GM12873 (cell line): ENCODE data around the gene RXYLT1.
A peak's percentile ranks its signal among the peaks of the same experiment; 100 is the strongest.

Experiments used
- TF ChIP-seq, protein P1 (sequence below): IDR thresholded peaks from 2 replicates; pipeline ENCODE4 v1.5.1; 2012; ENCODE audit warnings: low read depth, mild to moderate bottlenecking, moderate library complexity, low read length, control low read depth; ENCODE audit not compliant: insufficient read depth; ENCODE audit errors: missing control alignments

The RXYLT1 gene

DNA sequence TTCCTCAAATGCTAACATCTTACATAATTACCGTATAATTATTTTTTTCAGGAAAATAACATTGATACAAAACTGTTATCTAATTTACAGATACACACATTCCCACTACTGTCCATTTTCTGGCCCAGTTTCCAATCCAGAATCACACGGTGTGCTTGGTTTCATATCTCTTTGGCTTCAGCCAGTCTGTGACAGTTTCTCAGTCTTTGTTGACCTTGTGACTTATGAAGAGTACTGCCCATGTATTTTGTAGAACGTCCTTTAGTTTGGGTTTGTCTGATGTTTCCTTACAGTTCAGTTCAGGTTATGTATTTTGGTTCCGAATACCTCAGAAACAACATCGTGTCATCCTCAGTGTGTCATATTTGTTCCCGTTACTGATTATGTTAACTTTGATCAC is 16.2 kb downstream of the RXYLT1 start:
- TF ChIP-seq, protein P1, sequence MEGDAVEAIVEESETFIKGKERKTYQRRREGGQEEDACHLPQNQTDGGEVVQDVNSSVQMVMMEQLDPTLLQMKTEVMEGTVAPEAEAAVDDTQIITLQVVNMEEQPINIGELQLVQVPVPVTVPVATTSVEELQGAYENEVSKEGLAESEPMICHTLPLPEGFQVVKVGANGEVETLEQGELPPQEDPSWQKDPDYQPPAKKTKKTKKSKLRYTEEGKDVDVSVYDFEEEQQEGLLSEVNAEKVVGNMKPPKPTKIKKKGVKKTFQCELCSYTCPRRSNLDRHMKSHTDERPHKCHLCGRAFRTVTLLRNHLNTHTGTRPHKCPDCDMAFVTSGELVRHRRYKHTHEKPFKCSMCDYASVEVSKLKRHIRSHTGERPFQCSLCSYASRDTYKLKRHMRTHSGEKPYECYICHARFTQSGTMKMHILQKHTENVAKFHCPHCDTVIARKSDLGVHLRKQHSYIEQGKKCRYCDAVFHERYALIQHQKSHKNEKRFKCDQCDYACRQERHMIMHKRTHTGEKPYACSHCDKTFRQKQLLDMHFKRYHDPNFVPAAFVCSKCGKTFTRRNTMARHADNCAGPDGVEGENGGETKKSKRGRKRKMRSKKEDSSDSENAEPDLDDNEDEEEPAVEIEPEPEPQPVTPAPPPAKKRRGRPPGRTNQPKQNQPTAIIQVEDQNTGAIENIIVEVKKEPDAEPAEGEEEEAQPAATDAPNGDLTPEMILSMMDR: no peak

DNA sequence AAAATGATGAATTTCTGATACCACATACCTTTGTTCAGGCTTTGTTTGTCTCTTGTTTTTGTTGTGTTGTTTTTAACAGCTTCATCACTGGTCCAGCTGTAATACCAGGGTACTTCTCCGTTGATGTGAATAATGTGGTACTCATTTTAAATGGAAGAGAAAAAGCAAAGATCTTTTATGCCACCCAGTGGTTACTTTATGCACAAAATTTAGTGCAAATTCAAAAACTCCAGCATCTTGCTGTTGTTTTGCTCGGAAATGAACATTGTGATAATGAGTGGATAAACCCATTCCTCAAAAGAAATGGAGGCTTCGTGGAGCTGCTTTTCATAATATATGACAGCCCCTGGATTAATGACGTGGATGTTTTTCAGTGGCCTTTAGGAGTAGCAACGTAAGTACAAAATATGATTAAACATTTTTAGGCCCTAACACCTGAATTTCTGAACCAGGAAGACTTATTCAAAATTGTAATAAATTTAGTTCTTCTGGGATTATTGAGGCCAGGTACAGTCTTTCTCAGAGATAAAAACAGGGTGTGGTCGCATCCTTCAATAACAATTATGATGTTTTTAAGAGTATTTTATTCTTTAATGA is 22.4 kb downstream of the RXYLT1 start:
- TF ChIP-seq, protein P1: peak; percentile 51

DNA sequence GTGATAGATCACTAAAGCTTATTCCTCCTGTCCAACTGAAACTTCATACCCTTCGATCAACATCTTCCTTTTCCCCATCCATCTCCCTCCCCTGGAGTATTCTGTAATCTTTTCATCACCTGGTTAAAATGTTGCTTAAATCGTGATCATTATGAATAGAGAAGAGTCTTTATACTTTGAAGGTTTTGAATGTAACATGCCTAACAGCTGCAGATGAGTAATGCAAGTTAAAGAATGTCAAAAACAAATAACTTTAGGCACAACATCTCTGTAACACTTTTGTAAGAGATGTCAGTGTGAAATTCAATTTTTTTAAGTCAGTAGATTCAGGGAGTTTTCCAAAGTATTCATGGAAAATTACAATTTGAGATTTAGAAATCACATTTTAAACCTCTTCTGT is 25.0 kb downstream of the RXYLT1 start:
- TF ChIP-seq, protein P1: no peak

DNA sequence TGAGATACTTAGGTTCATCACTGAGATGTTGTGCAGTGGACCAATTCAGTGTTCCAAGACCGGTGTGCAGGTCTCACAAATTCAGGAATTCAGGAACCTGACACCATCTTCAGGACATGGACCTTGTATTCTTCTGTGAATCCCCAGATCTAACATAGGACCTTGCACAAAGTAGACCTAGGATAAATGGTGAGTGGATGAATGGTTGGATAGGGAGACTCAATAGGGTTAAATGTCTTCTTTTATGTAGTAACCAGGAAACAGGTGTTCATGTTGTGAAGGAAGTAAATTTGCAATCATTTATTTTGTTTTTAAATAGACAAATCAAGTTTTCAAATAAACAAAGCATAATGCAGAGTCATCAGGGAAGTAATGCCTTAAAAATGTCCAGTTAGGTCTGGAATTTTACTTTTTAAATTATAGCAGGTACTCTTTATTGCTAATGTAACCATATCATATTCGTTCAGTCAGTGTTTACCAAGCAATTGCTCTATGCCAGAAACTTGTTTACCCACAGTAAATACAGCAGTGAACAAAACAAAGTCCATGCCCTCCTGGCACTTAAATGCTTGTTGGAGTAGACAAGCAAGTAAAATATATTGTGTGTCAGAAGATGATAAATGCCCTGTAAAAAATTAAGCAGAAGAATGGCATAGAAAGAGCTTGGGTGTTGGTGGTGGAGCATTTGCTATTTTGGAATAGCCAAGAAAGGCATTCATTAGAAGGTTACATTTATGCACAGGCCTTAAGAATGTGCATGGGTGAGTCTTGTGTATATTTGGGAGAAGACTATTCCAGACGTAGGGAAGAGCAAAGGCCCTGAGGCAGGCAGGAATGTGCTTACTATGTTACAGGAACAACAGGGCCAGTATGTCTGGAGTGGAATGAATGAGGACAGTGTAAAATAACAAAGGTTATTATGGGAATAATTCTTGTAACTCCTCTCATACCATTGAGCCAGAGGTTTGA is 26.3 kb downstream of the RXYLT1 start:
- TF ChIP-seq, protein P1: no peak

DNA sequence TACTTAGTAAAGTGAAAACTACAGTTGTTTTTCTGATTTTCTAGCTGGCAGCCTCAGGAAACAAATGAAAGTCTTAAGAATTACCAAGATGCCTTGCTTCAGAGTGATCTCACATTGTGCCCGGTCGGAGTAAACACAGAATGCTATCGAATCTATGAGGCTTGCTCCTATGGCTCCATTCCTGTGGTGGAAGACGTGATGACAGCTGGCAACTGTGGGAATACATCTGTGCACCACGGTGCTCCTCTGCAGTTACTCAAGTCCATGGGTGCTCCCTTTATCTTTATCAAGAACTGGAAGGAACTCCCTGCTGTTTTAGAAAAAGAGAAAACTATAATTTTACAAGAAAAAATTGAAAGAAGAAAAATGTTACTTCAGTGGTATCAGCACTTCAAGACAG is 28.9 kb downstream of the RXYLT1 start:
- TF ChIP-seq, protein P1: no peak

DNA sequence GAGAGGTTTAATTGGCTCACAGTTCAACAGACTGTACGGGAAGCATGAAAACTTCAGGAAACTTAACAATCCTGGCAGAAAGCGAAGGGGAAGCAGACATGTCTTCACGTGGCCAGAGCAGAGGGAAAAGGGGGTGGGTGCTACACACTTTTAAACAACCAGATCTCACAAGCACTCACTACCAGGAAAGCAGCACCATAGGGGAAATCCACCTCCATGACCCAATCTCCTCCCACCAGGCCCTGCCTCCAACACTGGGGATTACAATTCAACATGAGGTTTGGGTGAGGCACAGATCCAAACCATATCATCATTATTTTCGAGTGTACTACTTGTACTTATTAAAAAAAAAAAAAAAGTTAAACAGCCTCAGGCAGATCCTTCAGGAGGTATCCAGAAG is 29.9 kb downstream of the RXYLT1 start:
- TF ChIP-seq, protein P1: no peak

DNA sequence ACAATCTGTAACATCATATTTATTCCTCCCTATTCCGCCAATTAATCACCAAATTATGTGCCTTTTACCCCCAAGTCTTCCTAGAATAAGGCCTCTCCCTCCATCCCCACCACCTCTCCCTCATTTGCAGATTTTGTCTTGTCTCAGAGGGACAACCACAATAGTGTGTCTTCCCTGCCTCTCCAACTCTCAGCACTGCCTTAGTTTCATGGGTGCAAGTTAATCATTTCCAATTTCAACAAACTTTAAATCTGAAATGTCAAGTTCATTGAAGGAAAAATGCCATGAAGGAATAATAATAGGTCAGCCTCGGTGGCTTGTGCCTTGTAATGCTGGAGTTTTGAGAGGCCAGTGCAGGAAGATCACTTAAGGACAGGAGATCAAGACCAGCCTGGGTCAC is 31.6 kb downstream of the RXYLT1 start:
- TF ChIP-seq, protein P1: no peak
